MM.1S (cell line): ENCODE data around the gene ANKS1B.

Experiments
- DNase-seq: peaks from one replicate; pipeline ENCODE4 v3.0.0-alpha.2; 2015
- H2AFZ ChIP-seq: fragments of 300-600 bp; sonication (generic); 2 replicates; pipeline ENCODE4 v1.6.0; 2016; ENCODE audit warnings: antibody characterized with exemption, low read length
- H3F3A ChIP-seq: fragments of 300-600 bp; sonication (generic); 2 replicates; pipeline ENCODE4 v1.6.1; 2016; ENCODE audit warnings: mild to moderate bottlenecking, antibody characterized with exemption, low read length, moderate library complexity, mixed read lengths; ENCODE audit not compliant: insufficient read depth
- H3K27ac ChIP-seq: fragments of 300-600 bp; sonication (generic); 2 replicates; pipeline ENCODE4 v1.5.1; 2016; ENCODE audit warnings: mild to moderate bottlenecking, low read length
- H3K27me3 ChIP-seq: fragments of 300-600 bp; sonication (generic); replicated peaks from 2 replicates; pipeline ENCODE4 v1.6.0; 2016; ENCODE audit warnings: low read length; ENCODE audit not compliant: insufficient read depth
- H3K36me3 ChIP-seq: fragments of 300-600 bp; sonication (generic); replicated peaks from 2 replicates; pipeline ENCODE4 v1.6.1; 2016; ENCODE audit warnings: mild to moderate bottlenecking, low read length, mixed read lengths; ENCODE audit not compliant: insufficient read depth
- H3K4me1 ChIP-seq: fragments of 300-600 bp; sonication (generic); 2 replicates; pipeline ENCODE4 v1.6.1; 2016; ENCODE audit warnings: low read length, mixed read lengths
- H3K4me2 ChIP-seq: fragments of 300-600 bp; sonication (generic); 2 replicates; pipeline ENCODE4 v1.6.0; 2016; ENCODE audit warnings: low read depth, low read length
- H3K4me3 ChIP-seq: fragments of 300-600 bp; sonication (generic); 2 replicates; pipeline ENCODE4 v1.5.1; 2016; ENCODE audit warnings: low read length, mixed read lengths
- H3K79me2 ChIP-seq: fragments of 300-600 bp; sonication (generic); 2 replicates; pipeline ENCODE4 v1.6.1; 2016; ENCODE audit warnings: mixed run types, low read length, mixed read lengths
- H3K9ac ChIP-seq: fragments of 300-600 bp; sonication (generic); 2 replicates; pipeline ENCODE4 v1.6.1; 2016; ENCODE audit warnings: low read length, mixed read lengths
- H3K9me2 ChIP-seq: fragments of 300-600 bp; sonication (generic); replicated peaks from 2 replicates; pipeline ENCODE4 v1.6.1; 2016; ENCODE audit warnings: mild to moderate bottlenecking, low read length, mixed read lengths; ENCODE audit not compliant: insufficient read depth
- H3K9me3 ChIP-seq: fragments of 300-600 bp; sonication (generic); replicated peaks from 2 replicates; pipeline ENCODE4 v1.6.1; 2016; ENCODE audit warnings: mild to moderate bottlenecking, low read length, mixed read lengths; ENCODE audit not compliant: insufficient read depth
- H4K20me1 ChIP-seq: fragments of 300-600 bp; sonication (generic); 2 replicates; pipeline ENCODE4 v1.6.1; 2016; ENCODE audit warnings: mild to moderate bottlenecking, low read length, moderate library complexity, mixed read lengths; ENCODE audit not compliant: insufficient read depth
- CTCF ChIP-seq: fragments of 300-600 bp; sonication (generic); IDR thresholded peaks from 2 replicates; pipeline ENCODE4 v1.5.1; 2016; ENCODE audit warnings: antibody characterized with exemption, low read length, mixed read lengths
- EZH2 ChIP-seq: fragments of 300-600 bp; sonication (generic); optimal IDR thresholded peaks from 2 replicates; pipeline ENCODE3; 2017; ENCODE audit warnings: low read depth, mild to moderate bottlenecking, antibody characterized with exemption, low read length, mixed read lengths
- EZH2phosphoT487 ChIP-seq: fragments of 300-600 bp; sonication (generic); IDR thresholded peaks from 2 replicates; pipeline ENCODE4 v1.6.1; 2018; ENCODE audit warnings: antibody characterized with exemption, low read length

Gene ANKS1B

DNA sequence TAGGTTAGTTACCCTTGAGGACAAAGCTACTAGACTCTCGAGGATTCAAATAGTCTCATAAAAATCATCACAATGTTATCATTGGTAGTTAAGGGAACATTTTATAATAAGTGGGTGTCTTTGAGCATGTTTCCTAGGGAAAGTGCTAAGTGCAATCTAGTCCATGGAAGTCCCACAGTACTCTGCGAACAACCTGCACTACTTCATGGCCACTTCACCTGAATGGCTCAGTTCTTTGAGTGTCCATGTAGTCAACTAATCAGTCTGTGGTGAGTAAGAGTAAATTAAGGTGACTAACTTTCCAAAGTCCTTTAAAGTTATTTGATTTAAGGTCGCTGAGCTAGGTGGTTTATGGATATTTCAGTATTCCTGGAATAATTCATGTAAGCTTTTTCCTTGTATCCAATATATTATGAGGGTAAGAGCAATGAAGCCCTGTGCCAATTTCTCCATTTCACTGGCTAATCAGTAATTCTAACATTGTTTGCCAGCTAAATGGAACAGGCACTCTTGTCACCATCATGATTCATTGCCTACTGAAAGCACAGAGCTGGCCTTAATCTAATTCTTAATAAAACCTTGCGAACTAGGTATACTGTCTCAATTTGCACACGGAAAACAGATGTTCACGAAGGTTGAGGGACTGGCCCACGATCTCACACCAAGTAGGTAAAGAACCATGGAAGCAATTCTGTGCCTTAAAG lies 844.6 kb downstream of the ANKS1B start:
- Histone ChIP-seq H3K9me2 (no peaks in the 10 kb centered on the region), H3K27ac (no peak overlapping the region), H3K36me3 (no peaks in the 10 kb centered on the region), H2AFZ (no peak overlapping the region), H4K20me1 (no peaks in the 10 kb centered on the region), H3K4me3 (no peak overlapping the region), H3K4me2 (no peak overlapping the region), H3K79me2 (no peaks in the 10 kb centered on the region), H3K9ac (no peak overlapping the region), H3K27me3 (no peaks in the 10 kb centered on the region), H3K9me3 (no peaks in the 10 kb centered on the region), H3K4me1 (no peaks in the 10 kb centered on the region), H3F3A (no peaks in the 10 kb centered on the region)
- no peak for TF ChIP-seq EZH2phosphoT487
- TF ChIP-seq CTCF: no peak
- TF ChIP-seq EZH2: no peak
- DNase-seq: no peak

- no peak for DNase-seq
- no peak for TF ChIP-seq CTCF
- no peak for TF ChIP-seq EZH2
- no peak for TF ChIP-seq EZH2phosphoT487
- Histone ChIP-seq H3K27ac (no peak overlapping the region), H3K9me2 (no peaks in the 10 kb centered on the region), H2AFZ (no peak overlapping the region), H3K4me3 (no peak overlapping the region), H3F3A (no peaks in the 10 kb centered on the region), H3K9ac (no peak overlapping the region), H3K9me3 (no peaks in the 10 kb centered on the region), H4K20me1 (no peaks in the 10 kb centered on the region), H3K27me3 (no peaks in the 10 kb centered on the region), H3K79me2 (no peaks in the 10 kb centered on the region), H3K4me1 (no peaks in the 10 kb centered on the region), H3K4me2 (no peak overlapping the region), H3K36me3 (no peaks in the 10 kb centered on the region)
Measured at GRCh38 chr12:99138393-99138792, 846.3 kb downstream of the ANKS1B start.

- no peaks in the 10 kb centered on the region for H3K4me1 ChIP-seq
- no peak overlapping the region for H3K4me2 ChIP-seq
Measured at GRCh38 chr12:99137124-99137855, 847.4 kb downstream of the ANKS1B start.

More at GRCh38 chr12:99137124-99137855, 847.4 kb downstream of the ANKS1B start:
- H3F3A ChIP-seq: no peaks in the 10 kb centered on the region
- no peak overlapping the region for H3K9ac ChIP-seq
- no peaks in the 10 kb centered on the region for H3K9me2 ChIP-seq
- TF ChIP-seq CTCF (no peak), EZH2phosphoT487 (no peak), EZH2 (no peak)
- H4K20me1 ChIP-seq: no peaks in the 10 kb centered on the region
- H3K9me3 ChIP-seq: no peaks in the 10 kb centered on the region
- DNase-seq: no peak
- H3K36me3 ChIP-seq: no peaks in the 10 kb centered on the region
- H3K79me2 ChIP-seq: no peaks in the 10 kb centered on the region
- no peak overlapping the region for H2AFZ ChIP-seq
- H3K27me3 ChIP-seq: no peaks in the 10 kb centered on the region
- H3K27ac ChIP-seq: no peak overlapping the region
- no peak overlapping the region for H3K4me3 ChIP-seq
